Thoracic aorta (tissue), 2 donors: ENCODE measurements around the gene MCRIP1. TPM values are rescaled to one million over a fixed set of nuclear protein-coding genes. Genes with fewer than 3 reads are reported as not detected.
A peak's percentile ranks its signal among the peaks of the same experiment; 100 is the strongest.

Experiments
- ATAC-seq: fragments of 150-250 bp; one replicate; pipeline ENCODE4 v1.8.0; 2017; ENCODE audit warnings: low read depth; ENCODE audit not compliant: insufficient number of reproducible peaks, low FRiP score
- DNase-seq: peaks from one replicate; pipeline ENCODE4 v3.0.0-alpha.2; 2020; ENCODE audit warnings: low spot score
- H3K27ac ChIP-seq, 2 donors: fragments of 200-600 bp; sonication (generic); 1 replicate in 1 of 2; 2 replicates in 1 of 2; pipeline ENCODE4 v1.5.1; 2016; ENCODE audit warnings: mild to moderate bottlenecking in 2 of 2, moderate library complexity in 2 of 2
- H3K27me3 ChIP-seq: fragments of 200-600 bp; sonication (generic); replicated peaks from 2 replicates; pipeline ENCODE4 v1.6.0; 2016; ENCODE audit warnings: mild to moderate bottlenecking; ENCODE audit not compliant: insufficient read depth
- H3K36me3 ChIP-seq: fragments of 200-600 bp; sonication (generic); one replicate; pipeline ENCODE4 v1.5.1; 2016
- H3K4me1 ChIP-seq, 2 donors: fragments of 200-600 bp; sonication (generic); 1 replicate in 1 of 2; 2 replicates in 1 of 2; pipeline versions ENCODE4 v1.5.1 to v1.6.0; 2016; ENCODE audit warnings: low read depth in 2 of 2, mild to moderate bottlenecking in 1 of 2; ENCODE audit not compliant: control insufficient read depth in 1 of 2
- H3K4me3 ChIP-seq: fragments of 200-600 bp; sonication (generic); 2 replicates; pipeline ENCODE4 v1.5.1; 2016; ENCODE audit warnings: mild to moderate bottlenecking
- H3K9me3 ChIP-seq: fragments of 200-600 bp; sonication (generic); 2 replicates; pipeline ENCODE4 v1.5.1; 2016
- CTCF ChIP-seq: fragments of 200-600 bp; sonication (generic); IDR thresholded peaks from one replicate; pipeline ENCODE4 v1.5.1; 2019; ENCODE audit warnings: antibody characterized with exemption
- total RNA-seq, 2 donors: library from RNA; depleted of rRNA; stranded (reverse); fragments of >200 nt; gene quantifications; one replicate each; pipeline versions ENCODE4 v1.1.0 to v1.2.3, GENCODE V29; 2016

Gene MCRIP1
- total RNA-seq, 2 donors from 2014 or later = 57.5 to 116 TPM

GRCh38 chr17:81870981-81871386, 37.9 kb upstream of the MCRIP1 start, which contains the start of gene ARHGDIA:
Gene ARHGDIA (minus strand): TSS chr17:81871337. CDS start chr17:81869930, 1,407 bp downstream.
- TF ChIP-seq CTCF = no peak
- no peak for DNase-seq
- Histone ChIP-seq H3K36me3 (peaks cover 15% of the 10 kb centered on the region), H3K27me3 (no peaks in the 10 kb centered on the region), H3K27ac (peak within 1 kb of the TSS; percentile 98 to 99), H3K4me1 (peaks cover 20 to 40% of the 10 kb centered on the region in 2 donors), H3K9me3 (no peaks in the 10 kb centered on the region), H3K4me3 (peak within 1 kb of the TSS; percentile 95)
- peak; percentile 63 for ATAC-seq

GRCh38 chr17:81870131-81870980, 37.3 kb upstream of the MCRIP1 start:
- no peak for TF ChIP-seq CTCF
- H3K36me3 ChIP-seq = peaks cover 15% of the 10 kb centered on the region
- H3K27me3 ChIP-seq = no peaks in the 10 kb centered on the region
- H3K4me3 ChIP-seq = peak overlapping the region; percentile 95
- H3K4me1 ChIP-seq = peaks cover 20 to 40% of the 10 kb centered on the region in 2 donors
- ATAC-seq = no peak
- H3K27ac ChIP-seq = peak overlapping the region; percentile 92 to 95
- H3K9me3 ChIP-seq = no peaks in the 10 kb centered on the region
- no peak for DNase-seq

GRCh38 chr17:81869221-81870130, 36.4 kb upstream of the MCRIP1 start:
- ATAC-seq (no peak), DNase-seq (no peak)
- Histone ChIP-seq H3K36me3 (peaks cover 15% of the 10 kb centered on the region), H3K4me3 (peak overlapping the region; percentile 95), H3K27me3 (no peaks in the 10 kb centered on the region), H3K4me1 (peaks cover 20 to 40% of the 10 kb centered on the region in 2 donors), H3K9me3 (no peaks in the 10 kb centered on the region), H3K27ac (peak overlapping the region; percentile 92 to 95)
- peak; percentile 92 for TF ChIP-seq CTCF

GRCh38 chr17:81868674-81869220, 35.7 kb upstream of the MCRIP1 start:
- ATAC-seq (no peak), DNase-seq (no peak)
- Histone ChIP-seq H3K36me3 (peaks cover 15% of the 10 kb centered on the region), H3K9me3 (no peaks in the 10 kb centered on the region), H3K4me1 (peaks cover 20 to 40% of the 10 kb centered on the region in 2 donors), H3K27me3 (no peaks in the 10 kb centered on the region), H3K27ac (peak overlapping the region; percentile 92 to 95), H3K4me3 (no peak overlapping the region)
- no peak for TF ChIP-seq CTCF
